Muscle of back (tissue), 11 donors: ENCODE measurements around the gene KCTD1. TPM values are rescaled to one million over a fixed set of nuclear protein-coding genes. Genes with fewer than 3 reads are reported as not detected.

Experiments used
- DNase-seq, 3 donors: peaks; one replicate each; pipeline versions ENCODE4 v3.0.0 to v3.0.0-alpha.2; 2013
- polyA plus RNA-seq, 10 donors: library from polyadenylated mRNA; unstranded; fragments of 120-200 nt; gene quantifications; one replicate each; pipeline ENCODE4 v1.2.1, GENCODE V29; 2013; ENCODE audit not compliant: insufficient read length in 10 of 10

KCTD1 gene
- polyA plus RNA-seq, 10 donors: 4.0 to 15.5 (median 6.0) TPM

GRCh38 chr18:26429535-26430226, 118.7 kb downstream of the KCTD1 start:
- DNase-seq: peak; percentile 30 to 75 (median 51)

GRCh38 chr18:26425148-26425531, 123.2 kb downstream of the KCTD1 start:
- DNase-seq: no peak

- no peak for DNase-seq
Observed at GRCh38 chr18:26424428-26425147, 123.8 kb downstream of the KCTD1 start.

GRCh38 chr18:26422472-26423162, 125.7 kb downstream of the KCTD1 start:
- no peak for DNase-seq

- DNase-seq: no peak
Observed at GRCh38 chr18:26421931-26422330, 126.4 kb downstream of the KCTD1 start.

- no peak for DNase-seq
Observed at GRCh38 chr18:26421503-26421902, 126.8 kb downstream of the KCTD1 start.

- DNase-seq: no peak
Observed at GRCh38 chr18:26419746-26420145, 128.6 kb downstream of the KCTD1 start.

- no peak for DNase-seq
Observed at GRCh38 chr18:26418225-26418624, 130.1 kb downstream of the KCTD1 start.

- DNase-seq: no peak
Observed at GRCh38 chr18:26417190-26417589, 131.2 kb downstream of the KCTD1 start.

GRCh38 chr18:26416652-26417150, 131.7 kb downstream of the KCTD1 start:
- no peak for DNase-seq

GRCh38 chr18:26415631-26416030, 132.7 kb downstream of the KCTD1 start:
- DNase-seq: no peak

- peak in 1 of 3 donors; percentile 37 for DNase-seq
Observed at GRCh38 chr18:26414901-26415440, 133.4 kb downstream of the KCTD1 start.

GRCh38 chr18:26409091-26409490, 139.3 kb downstream of the KCTD1 start:
- no peak for DNase-seq

- DNase-seq: no peak
Observed at GRCh38 chr18:26407736-26408601, 140.4 kb downstream of the KCTD1 start.

GRCh38 chr18:26406854-26407517, 141.4 kb downstream of the KCTD1 start:
- DNase-seq: no peak

- DNase-seq: no peak
Observed at GRCh38 chr18:26406324-26406723, 142.0 kb downstream of the KCTD1 start.

GRCh38 chr18:26405190-26405801, 143.1 kb downstream of the KCTD1 start:
- no peak for DNase-seq
